Measurements from ENCODE around the gene OR51S1. TPM values are rescaled to one million over a fixed set of nuclear protein-coding genes. Genes with fewer than 3 reads are reported as not detected.
"Not testable (repeated sequence)": the region's sequence is repeated elsewhere in the genome, so short reads cannot be mapped to it uniquely, and the experiment has no call there.

The OR51S1 gene
- total RNA-seq, 1 experiment from 2014 or later = not detected

DNA sequence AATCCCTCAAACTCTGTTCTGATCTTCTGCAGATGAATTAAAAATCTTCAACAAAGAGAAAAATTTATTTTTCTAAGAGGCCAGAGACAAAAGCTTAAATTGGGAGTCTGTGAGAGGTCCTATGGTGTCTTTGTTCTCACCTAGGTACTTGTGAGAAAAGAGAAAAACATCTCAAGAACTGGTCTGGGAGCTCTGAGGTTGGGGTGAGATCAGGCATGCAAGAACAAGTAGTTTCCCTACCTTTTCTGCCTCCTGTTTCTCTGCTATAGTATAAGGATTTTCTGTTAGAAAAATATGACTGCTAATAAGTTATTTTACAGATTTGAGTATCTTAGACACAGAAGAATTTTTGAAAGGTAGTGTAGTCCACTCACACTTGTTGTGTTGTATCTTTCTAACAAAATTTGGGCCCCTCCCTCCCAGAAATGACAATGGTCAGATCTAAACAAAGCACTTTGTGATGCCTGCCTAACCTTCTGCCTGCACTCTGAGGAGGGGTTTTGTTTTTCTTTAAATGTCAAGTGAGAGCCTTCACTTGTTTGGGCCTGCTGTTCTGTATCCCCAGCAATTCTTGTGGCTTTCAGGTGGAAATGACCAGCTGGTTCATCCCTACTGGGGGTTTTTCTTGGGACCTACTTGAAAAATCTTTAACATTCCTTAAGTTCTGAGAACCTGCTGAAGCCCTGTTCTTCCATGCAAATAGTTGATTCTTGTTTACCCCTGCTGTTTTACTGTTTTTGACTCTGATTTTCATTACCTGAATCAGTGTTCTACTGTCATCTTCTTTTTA is 13.6 kb upstream of the OR51S1 start:
- no peak for ATAC-seq
- no peak for TF ChIP-seq SIN3A (IDR thresholded peaks at IDR 0.05; ENCODE audit: borderline replicate concordance, insufficient read depth, low read depth, low read length)
- no peak for TF ChIP-seq TCF7L2 (IDR thresholded peaks at IDR 0.05; ENCODE audit: low read depth, low read length)
- no peak for TF ChIP-seq POLR2AphosphoS5 (IDR thresholded peaks at IDR 0.05; ENCODE audit: low read depth, low read length)
- TF ChIP-seq, protein P1, sequence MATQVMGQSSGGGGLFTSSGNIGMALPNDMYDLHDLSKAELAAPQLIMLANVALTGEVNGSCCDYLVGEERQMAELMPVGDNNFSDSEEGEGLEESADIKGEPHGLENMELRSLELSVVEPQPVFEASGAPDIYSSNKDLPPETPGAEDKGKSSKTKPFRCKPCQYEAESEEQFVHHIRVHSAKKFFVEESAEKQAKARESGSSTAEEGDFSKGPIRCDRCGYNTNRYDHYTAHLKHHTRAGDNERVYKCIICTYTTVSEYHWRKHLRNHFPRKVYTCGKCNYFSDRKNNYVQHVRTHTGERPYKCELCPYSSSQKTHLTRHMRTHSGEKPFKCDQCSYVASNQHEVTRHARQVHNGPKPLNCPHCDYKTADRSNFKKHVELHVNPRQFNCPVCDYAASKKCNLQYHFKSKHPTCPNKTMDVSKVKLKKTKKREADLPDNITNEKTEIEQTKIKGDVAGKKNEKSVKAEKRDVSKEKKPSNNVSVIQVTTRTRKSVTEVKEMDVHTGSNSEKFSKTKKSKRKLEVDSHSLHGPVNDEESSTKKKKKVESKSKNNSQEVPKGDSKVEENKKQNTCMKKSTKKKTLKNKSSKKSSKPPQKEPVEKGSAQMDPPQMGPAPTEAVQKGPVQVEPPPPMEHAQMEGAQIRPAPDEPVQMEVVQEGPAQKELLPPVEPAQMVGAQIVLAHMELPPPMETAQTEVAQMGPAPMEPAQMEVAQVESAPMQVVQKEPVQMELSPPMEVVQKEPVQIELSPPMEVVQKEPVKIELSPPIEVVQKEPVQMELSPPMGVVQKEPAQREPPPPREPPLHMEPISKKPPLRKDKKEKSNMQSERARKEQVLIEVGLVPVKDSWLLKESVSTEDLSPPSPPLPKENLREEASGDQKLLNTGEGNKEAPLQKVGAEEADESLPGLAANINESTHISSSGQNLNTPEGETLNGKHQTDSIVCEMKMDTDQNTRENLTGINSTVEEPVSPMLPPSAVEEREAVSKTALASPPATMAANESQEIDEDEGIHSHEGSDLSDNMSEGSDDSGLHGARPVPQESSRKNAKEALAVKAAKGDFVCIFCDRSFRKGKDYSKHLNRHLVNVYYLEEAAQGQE (IDR thresholded peaks at IDR 0.05; ENCODE audit: insufficient read depth in 1 of 2, low read depth in 2 of 2, low read length in 1 of 2) = no peak
- TF ChIP-seq, protein P2, sequence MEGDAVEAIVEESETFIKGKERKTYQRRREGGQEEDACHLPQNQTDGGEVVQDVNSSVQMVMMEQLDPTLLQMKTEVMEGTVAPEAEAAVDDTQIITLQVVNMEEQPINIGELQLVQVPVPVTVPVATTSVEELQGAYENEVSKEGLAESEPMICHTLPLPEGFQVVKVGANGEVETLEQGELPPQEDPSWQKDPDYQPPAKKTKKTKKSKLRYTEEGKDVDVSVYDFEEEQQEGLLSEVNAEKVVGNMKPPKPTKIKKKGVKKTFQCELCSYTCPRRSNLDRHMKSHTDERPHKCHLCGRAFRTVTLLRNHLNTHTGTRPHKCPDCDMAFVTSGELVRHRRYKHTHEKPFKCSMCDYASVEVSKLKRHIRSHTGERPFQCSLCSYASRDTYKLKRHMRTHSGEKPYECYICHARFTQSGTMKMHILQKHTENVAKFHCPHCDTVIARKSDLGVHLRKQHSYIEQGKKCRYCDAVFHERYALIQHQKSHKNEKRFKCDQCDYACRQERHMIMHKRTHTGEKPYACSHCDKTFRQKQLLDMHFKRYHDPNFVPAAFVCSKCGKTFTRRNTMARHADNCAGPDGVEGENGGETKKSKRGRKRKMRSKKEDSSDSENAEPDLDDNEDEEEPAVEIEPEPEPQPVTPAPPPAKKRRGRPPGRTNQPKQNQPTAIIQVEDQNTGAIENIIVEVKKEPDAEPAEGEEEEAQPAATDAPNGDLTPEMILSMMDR (IDR thresholded peaks at IDR 0.05) = no peak

DNA sequence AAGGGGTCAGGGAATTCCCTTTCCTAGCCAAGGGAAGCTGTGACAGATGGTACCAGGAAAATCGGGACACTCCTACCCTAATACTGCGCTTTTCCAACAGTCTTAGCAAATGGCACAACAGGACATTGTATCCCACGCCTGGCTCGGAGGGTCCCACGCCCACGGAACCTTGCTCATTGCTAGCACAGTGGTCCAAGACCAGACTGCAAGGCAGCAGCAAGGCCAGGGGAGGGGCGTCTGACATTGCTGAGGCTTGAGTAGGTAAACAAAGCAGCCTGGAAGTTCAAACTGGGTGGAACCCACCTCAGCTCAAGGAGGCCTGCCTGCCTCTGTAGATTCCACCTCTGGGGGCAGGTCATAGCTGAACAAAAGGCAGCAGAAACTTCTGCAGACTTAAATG is 5.3 kb upstream of the OR51S1 start:
- H3K36me3 ChIP-seq (ENCODE audit: control insufficient read depth, insufficient read depth, low read length); CTCF ChIA-PET; POLR2A ChIA-PET; H3K27ac ChIP-seq (ENCODE audit: low read length); ATAC-seq; intact Hi-C loops (cut with micrococcal nuclease; ENCODE audit: unreplicated experiment); DNase-seq (ENCODE audit: low read depth, low spot score); BruUV-seq (replicated peaks); H3K27me3 ChIP-seq (ENCODE audit: control insufficient read depth, insufficient read depth, low read length); H3K4me1 ChIP-seq (ENCODE audit: control insufficient read depth, insufficient read depth, low read length); H3K4me3 ChIP-seq (ENCODE audit: low read depth in 2 of 2, low read length in 2 of 2); in situ Hi-C loops (cut with HindIII; ENCODE audit: low pct_unique_long_range_greater_than_20kb, low sequenced_read_pairs); H3K9me3 ChIP-seq (ENCODE audit: control insufficient read depth, insufficient read depth, low read depth, low read length): not testable (repeated sequence)

More for the DNA sequence above, 13.6 kb upstream of the OR51S1 start:
- ChIA-PET POLR2A (no interaction called here), CTCF (no interaction called here)
- no peaks in the 10 kb centered on the region for H3K4me1 ChIP-seq (ENCODE audit: control insufficient read depth, insufficient read depth, low read length)
- no peak overlapping the region for H3K27ac ChIP-seq (ENCODE audit: low read length)
- BruUV-seq (replicated peaks) = no TSS peak
- no peaks in the 10 kb centered on the region for H3K27me3 ChIP-seq (ENCODE audit: control insufficient read depth, insufficient read depth, low read length)
- no peak for DNase-seq (ENCODE audit: low read depth, low spot score)
- in situ Hi-C loops (cut with HindIII; ENCODE audit: low pct_unique_long_range_greater_than_20kb, low sequenced_read_pairs) = no loop called here
- no peaks in the 10 kb centered on the region for H3K36me3 ChIP-seq (ENCODE audit: control insufficient read depth, insufficient read depth, low read length)
- no peak overlapping the region for H3K4me3 ChIP-seq (ENCODE audit: low read depth in 2 of 2, low read length in 2 of 2)
- no peaks in the 10 kb centered on the region for H3K9me3 ChIP-seq (ENCODE audit: control insufficient read depth, insufficient read depth, low read depth, low read length)
- intact Hi-C loops (cut with micrococcal nuclease; ENCODE audit: unreplicated experiment) = no loop called here

DNA sequence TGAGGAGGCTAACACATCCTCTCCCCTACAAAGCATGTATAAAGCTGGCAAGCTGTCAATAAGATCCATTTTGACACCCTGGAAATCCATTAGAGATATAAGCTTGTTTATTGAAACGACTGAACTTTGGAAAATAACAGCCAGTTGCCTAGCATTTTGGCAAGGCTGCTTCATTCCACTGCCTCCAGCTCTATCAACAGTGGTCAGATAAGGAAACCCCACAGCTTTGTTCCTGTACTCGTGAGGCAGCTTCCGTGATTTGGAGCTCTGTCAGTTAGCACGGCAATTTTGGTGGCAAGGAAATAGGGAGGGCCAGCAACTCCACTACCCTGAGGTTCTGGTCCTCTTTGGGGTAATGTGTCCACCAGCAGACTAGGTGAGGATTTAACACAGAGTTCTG is 2.0 kb upstream of the OR51S1 start:
- Histone ChIP-seq H3K36me3 (ENCODE audit: control insufficient read depth, insufficient read depth, low read length) (no peaks in the 10 kb centered on the region), H3K4me1 (ENCODE audit: control insufficient read depth, insufficient read depth, low read length) (no peaks in the 10 kb centered on the region), H3K27me3 (ENCODE audit: control insufficient read depth, insufficient read depth, low read length) (no peaks in the 10 kb centered on the region), H3K4me3 (ENCODE audit: low read depth in 2 of 2, low read length in 2 of 2) (no peak overlapping the region), H3K9me3 (ENCODE audit: control insufficient read depth, insufficient read depth, low read depth, low read length) (no peaks in the 10 kb centered on the region), H3K27ac (ENCODE audit: low read length) (no peak overlapping the region)
- BruUV-seq (replicated peaks) = no TSS peak
- intact Hi-C loops (cut with micrococcal nuclease; ENCODE audit: unreplicated experiment) = no loop called here
- CTCF ChIA-PET = no interaction called here
- no peak for DNase-seq (ENCODE audit: low read depth, low spot score)
- no peak for TF ChIP-seq TCF7L2 (IDR thresholded peaks at IDR 0.05; ENCODE audit: low read depth, low read length)
- TF ChIP-seq POLR2AphosphoS5 (IDR thresholded peaks at IDR 0.05; ENCODE audit: low read depth, low read length) = no peak
- TF ChIP-seq, protein P1 (IDR thresholded peaks at IDR 0.05; ENCODE audit: insufficient read depth in 1 of 2, low read depth in 2 of 2, low read length in 1 of 2) = no peak
- TF ChIP-seq, protein P2 (IDR thresholded peaks at IDR 0.05) = no peak
- TF ChIP-seq SIN3A (IDR thresholded peaks at IDR 0.05; ENCODE audit: borderline replicate concordance, insufficient read depth, low read depth, low read length) = no peak
- POLR2A ChIA-PET = no interaction called here
- in situ Hi-C loops (cut with HindIII; ENCODE audit: low pct_unique_long_range_greater_than_20kb, low sequenced_read_pairs) = no loop called here
- 0 out of 2 replicates have a peak, but pooled peaks have one; percentile 38 for ATAC-seq
